HG02970 (cell line): ENCODE measurements around the gene TCTN3.
"Not testable (repeated sequence)": the region's sequence is repeated elsewhere in the genome, so short reads cannot be mapped to it uniquely, and the experiment has no call there.

Experiments used
- ATAC-seq: cut with Tn5 transposase; IDR thresholded peaks from one replicate; pipeline ENCODE4 v1.9.1; 2021; ENCODE audit warnings: mild to moderate bottlenecking, moderate library complexity, moderate number of reproducible peaks; ENCODE audit not compliant: unreplicated experiment, low FRiP score

The TCTN3 gene

GRCh38 chr10:95640891-95641315 is 52.8 kb downstream of the TCTN3 start:
- no peak for ATAC-seq

- no peak for ATAC-seq
Observed at GRCh38 chr10:95637911-95638310, 55.8 kb downstream of the TCTN3 start.

- ATAC-seq = no peak
Observed at GRCh38 chr10:95637140-95637539, 56.6 kb downstream of the TCTN3 start.

- ATAC-seq = no peak
Observed at GRCh38 chr10:95635319-95635733, 58.4 kb downstream of the TCTN3 start.

GRCh38 chr10:95628786-95629185 is 64.9 kb downstream of the TCTN3 start:
- ATAC-seq = no peak

GRCh38 chr10:95626500-95626899 is 67.2 kb downstream of the TCTN3 start:
- no peak for ATAC-seq

GRCh38 chr10:95620415-95620814 is 73.3 kb downstream of the TCTN3 start:
- ATAC-seq = not testable (repeated sequence)

GRCh38 chr10:95618101-95618500 is 75.6 kb downstream of the TCTN3 start:
- ATAC-seq = no peak

GRCh38 chr10:95616446-95616845 is 77.3 kb downstream of the TCTN3 start:
- ATAC-seq = no peak
